HG02642 (cell line): ENCODE results near the gene ZNF331.

Experiments used
- ATAC-seq: cut with Tn5 transposase; IDR thresholded peaks from one replicate; pipeline ENCODE4 v1.9.1; 2021; ENCODE audit warnings: mild to moderate bottlenecking; ENCODE audit not compliant: unreplicated experiment, poor library complexity

Gene ZNF331

GRCh38 chr19:53624771-53625545 is 87.0 kb downstream of the ZNF331 start:
- no peak for ATAC-seq

GRCh38 chr19:53626486-53626885 is 88.5 kb downstream of the ZNF331 start:
- ATAC-seq, result no peak

- no peak for ATAC-seq
Measured at GRCh38 chr19:53626976-53627375, 89.0 kb downstream of the ZNF331 start.
